SK-N-SH (cell line): ENCODE results near the gene TTC21B. TPM values are rescaled to one million over a fixed set of nuclear protein-coding genes. Genes with fewer than 3 reads are reported as not detected.

Source experiments
- CTCF ChIA-PET: fragments of 300-600, 350-600 bp; formaldehyde crosslinking; extraction: SDS; loops from one replicate; lab custom pipeline; 2021; lab: Yijun Ruan, JAX
- POLR2A ChIA-PET: fragments of 350-600 bp; sonication (Branson Sonifier 250); formaldehyde crosslinking; extraction: SDS; loops from one replicate; lab custom pipeline; 2020; ENCODE audit warnings: antibody characterized with exemption, inconsistent platforms; lab: Yijun Ruan, JAX
- DNase-seq: peaks from one replicate; pipeline ENCODE4 v3.0.0; 2012
- H2AFZ ChIP-seq: fragments of 200-600 bp; sonication (generic); 2 replicates; pipeline ENCODE4 v1.8.1; 2016; ENCODE audit warnings: antibody characterized with exemption, mild to moderate bottlenecking, low read depth
- H3F3A ChIP-seq: fragments of 200-600 bp; sonication (generic); replicated peaks from 2 replicates; pipeline ENCODE3; 2016; ENCODE audit warnings: antibody characterized with exemption, mild to moderate bottlenecking; ENCODE audit not compliant: insufficient read depth
- H3K27ac ChIP-seq, 2 experiments: fragments of 200-500 bp in 1 of 2; fragments of 200-600 bp in 1 of 2; sonication (Bioruptor generic) in 1 of 2; sonication (generic), shearing (Covaris generic) in 1 of 2; 2 replicates each; pipeline versions ENCODE4 v1.5.1 to v1.6.1; 2014 to 2016; ENCODE audit warnings: low read depth in 2 of 2, inconsistent platforms in 1 of 2, low read length in 1 of 2, mild to moderate bottlenecking in 1 of 2, mixed read lengths in 1 of 2
- H3K27me3 ChIP-seq: fragments of 200-600 bp; sonication (generic), shearing (Covaris generic); 2 replicates; pipeline ENCODE4 v1.6.1; 2016; ENCODE audit warnings: mixed run types; ENCODE audit not compliant: insufficient read depth
- H3K36me3 ChIP-seq, 2 experiments: fragments of 200-500 bp in 1 of 2; fragments of 200-600 bp in 1 of 2; sonication (Bioruptor generic) in 1 of 2; sonication (generic) in 1 of 2; replicated peaks in 1 of 2; 2 replicates each; pipeline versions ENCODE3 to v1.5.1; 2014 to 2016; ENCODE audit warnings: low read length in 1 of 2, mild to moderate bottlenecking in 1 of 2; ENCODE audit not compliant: insufficient read depth in 2 of 2, control insufficient read depth in 1 of 2
- H3K4me1 ChIP-seq, 2 experiments: fragments of 200-500 bp in 1 of 2; fragments of 200-600 bp in 1 of 2; sonication (Bioruptor generic) in 1 of 2; sonication (generic), shearing (Covaris generic) in 1 of 2; 2 replicates each; pipeline versions ENCODE4 v1.5.1 to v1.6.1; 2014 to 2016; ENCODE audit warnings: low read depth in 1 of 2, low read length in 1 of 2, mixed run types in 1 of 2; ENCODE audit not compliant: insufficient read depth in 2 of 2, control insufficient read depth in 1 of 2
- H3K4me2 ChIP-seq: fragments of 200-600 bp; sonication (generic), shearing (Covaris generic); 2 replicates; pipeline ENCODE4 v1.6.1; 2017; ENCODE audit warnings: mixed run types
- H3K4me3 ChIP-seq, 2 experiments: fragments of 200-500 bp in 1 of 2; fragments of 200-600 bp in 1 of 2; sonication (Bioruptor generic) in 1 of 2; sonication (generic), shearing (Covaris generic) in 1 of 2; 2 replicates each; pipeline versions ENCODE4 v1.5.1 to v1.8.1; 2014 to 2016; ENCODE audit warnings: low read depth in 2 of 2, inconsistent platforms in 1 of 2, low read length in 1 of 2, mild to moderate bottlenecking in 1 of 2, mixed read lengths in 1 of 2, moderate library complexity in 1 of 2
- H3K79me2 ChIP-seq: fragments of 200-600 bp; sonication (generic); 2 replicates; pipeline ENCODE4 v1.8.1; 2017; ENCODE audit warnings: mild to moderate bottlenecking; ENCODE audit not compliant: insufficient read depth
- H3K9ac ChIP-seq: fragments of 200-600 bp; sonication (generic); 2 replicates; pipeline ENCODE4 v1.6.1; 2017; ENCODE audit warnings: mixed run types
- H3K9me2 ChIP-seq: fragments of 200-600 bp; sonication (generic); 2 replicates; pipeline ENCODE4 v1.6.1; 2017; ENCODE audit warnings: mixed run types
- H3K9me3 ChIP-seq: fragments of 200-600 bp; sonication (generic); 2 replicates; pipeline ENCODE4 v1.6.1; 2017; ENCODE audit warnings: mixed run types, mild to moderate bottlenecking, moderate library complexity
- H4K20me1 ChIP-seq: fragments of 200-600 bp; sonication (generic); 2 replicates; pipeline ENCODE4 v1.6.1; 2017; ENCODE audit warnings: mild to moderate bottlenecking, mixed run types; ENCODE audit not compliant: insufficient read depth
- CHD2 ChIP-seq: fragments of 150-350 bp; IDR thresholded peaks from 2 replicates; pipeline ENCODE4 v1.6.1; 2018; ENCODE audit warnings: low read length; ENCODE audit not compliant: partially characterized antibody
- CTCF ChIP-seq: fragments of 200-600 bp; sonication (generic); IDR thresholded peaks from 2 replicates; pipeline ENCODE4 v1.6.1; 2017; ENCODE audit warnings: antibody characterized with exemption, mild to moderate bottlenecking, moderate library complexity
- ELF1 ChIP-seq: IDR thresholded peaks from 2 replicates; pipeline ENCODE4 v1.4.0; 2012
- FOSL2 ChIP-seq: IDR thresholded peaks from 2 replicates; pipeline ENCODE4 v1.4.0; 2012; ENCODE audit warnings: low read depth, mild to moderate bottlenecking, moderate library complexity, borderline replicate concordance
- FOXM1 ChIP-seq: IDR thresholded peaks from 2 replicates; pipeline ENCODE4 v1.4.0; 2012; ENCODE audit warnings: low read depth, mild to moderate bottlenecking
- GABPA ChIP-seq: IDR thresholded peaks from 2 replicates; pipeline ENCODE4 v1.4.0; 2012; ENCODE audit warnings: low read depth, mild to moderate bottlenecking
- IRF3 ChIP-seq: fragments of 150-350 bp; IDR thresholded peaks from 2 replicates; pipeline ENCODE4 v1.6.1; 2016; ENCODE audit warnings: mild to moderate bottlenecking, low read depth, low read length
- MEF2A ChIP-seq: IDR thresholded peaks from 2 replicates; pipeline ENCODE4 v1.4.0; 2012; ENCODE audit warnings: low read depth, borderline replicate concordance
- MXI1 ChIP-seq: IDR thresholded peaks from 2 replicates; pipeline ENCODE4 v1.6.1; 2012; ENCODE audit warnings: mild to moderate bottlenecking, low read depth, low read length, improper control_type of control experiment
- NRF1 ChIP-seq: IDR thresholded peaks from 2 replicates; pipeline ENCODE4 v1.6.1; 2012; ENCODE audit warnings: low read depth, mild to moderate bottlenecking, low read length
- PBX3 ChIP-seq: IDR thresholded peaks from 2 replicates; pipeline ENCODE4; 2012
- RFX5 ChIP-seq: IDR thresholded peaks from 2 replicates; pipeline ENCODE4 v1.6.1; 2012; ENCODE audit warnings: mild to moderate bottlenecking, improper control_type of control experiment, low read length
- TEAD4 ChIP-seq: IDR thresholded peaks from 2 replicates; pipeline ENCODE4 v1.4.0; 2012; ENCODE audit warnings: mild to moderate bottlenecking, borderline replicate concordance; ENCODE audit not compliant: insufficient read depth
- USF1 ChIP-seq: IDR thresholded peaks from 2 replicates; pipeline ENCODE4 v1.4.0; 2012; ENCODE audit warnings: low read depth, borderline replicate concordance
- USF2 ChIP-seq: fragments of 150-350 bp; IDR thresholded peaks from 2 replicates; pipeline ENCODE4 v1.6.1; 2017; ENCODE audit warnings: antibody characterized with exemption, low read length, low read depth, borderline replicate concordance
- YY1 ChIP-seq: IDR thresholded peaks from 2 replicates; pipeline ENCODE4 v1.4.0; 2012; ENCODE audit warnings: low read depth, mild to moderate bottlenecking
- ZBTB33 ChIP-seq: IDR thresholded peaks from 2 replicates; pipeline ENCODE4 v1.4.0; 2012; ENCODE audit warnings: low read depth, borderline replicate concordance
- WGBS: methylation state at CpG from one replicate; pipeline ENCODE4 v1.1.6; 2017; ENCODE audit warnings: low lambda C conversion rate; 5-methylcytosine and 5-hydroxymethylcytosine counted together
- polyA plus RNA-seq, 3 experiments: library from polyadenylated mRNA; depleted of rRNA; stranded (reverse); fragments of >200 nt; gene quantifications; 2 replicates each; pipeline ENCODE4 v1.2.3, GENCODE V29; 2012

TTC21B gene
- polyA plus RNA-seq, 1 of the 3 experiments (the other 2 are of a cell fraction) = 10.1 TPM

- POLR2A ChIA-PET = no interaction called here
- H3K4me1 ChIP-seq = no peaks in the 10 kb centered on the region; a peak in 1 of 4 replicates
- no peak overlapping the region for H3K4me2 ChIP-seq
- H3K36me3 ChIP-seq = peaks cover 30 to 38% of the 10 kb centered on the region in 2 experiments
- no peaks in the 10 kb centered on the region for H3K9me2 ChIP-seq
- TF ChIP-seq TEAD4 (no peak), MXI1 (no peak), PBX3 (no peak), NRF1 (no peak), USF1 (no peak), USF2 (no peak), CTCF (no peak), FOXM1 (no peak), ELF1 (no peak), RFX5 (no peak), CHD2 (no peak), ZBTB33 (no peak), IRF3 (no peak), MEF2A (no peak), GABPA (no peak), YY1 (no peak), FOSL2 (no peak)
- TF ChIP-seq, all 33 proteins: peak for 0
- no peak overlapping the region for H2AFZ ChIP-seq
- H3K9me3 ChIP-seq = no peaks in the 10 kb centered on the region
- H3K27me3 ChIP-seq = no peaks in the 10 kb centered on the region
- H3K79me2 ChIP-seq = no peaks in the 10 kb centered on the region
- CTCF ChIA-PET = no interaction called here
- no peaks in the 10 kb centered on the region for H4K20me1 ChIP-seq
- no peak overlapping the region for H3K4me3 ChIP-seq
- WGBS = 100% methylated on average over 1 of the region's 1 CpG
- no peak overlapping the region for H3K27ac ChIP-seq
- no peak overlapping the region for H3K9ac ChIP-seq
- DNase-seq = no peak
- H3F3A ChIP-seq = no peaks in the 10 kb centered on the region
Measured at GRCh38 chr2:165876269-165876668, 77.3 kb downstream of the TTC21B start.
